HG02870 (cell line): ENCODE measurements around the gene ZNF785.

Source experiments
- ATAC-seq: cut with Tn5 transposase; IDR thresholded peaks from one replicate; pipeline ENCODE4 v1.9.1; 2021; ENCODE audit warnings: mild to moderate bottlenecking, moderate library complexity; ENCODE audit not compliant: unreplicated experiment

The ZNF785 gene

GRCh38 chr16:30565984-30566383 lies 19.5 kb downstream of the ZNF785 start:
- no peak for ATAC-seq

- no peak for ATAC-seq
Observed at GRCh38 chr16:30565526-30565925, 20.0 kb downstream of the ZNF785 start.

- ATAC-seq = no peak
Observed at GRCh38 chr16:30562021-30562420, 23.5 kb downstream of the ZNF785 start.

- ATAC-seq = no peak
Observed at GRCh38 chr16:30561089-30561816, 24.2 kb downstream of the ZNF785 start.

GRCh38 chr16:30559690-30560089 lies 25.8 kb downstream of the ZNF785 start:
- no peak for ATAC-seq

- no peak for ATAC-seq
Observed at GRCh38 chr16:30558789-30559377, 26.6 kb downstream of the ZNF785 start.

- ATAC-seq = peak; percentile 90
Observed at GRCh38 chr16:30557957-30558788, 27.3 kb downstream of the ZNF785 start, which contains the start of gene ZNF764. ZNF764 (minus strand) TSS chr16:30558374; CDS start chr16:30558182, 192 bp downstream.

GRCh38 chr16:30557707-30557956 lies 27.9 kb downstream of the ZNF785 start:
- no peak for ATAC-seq

GRCh38 chr16:30556125-30556473 lies 29.4 kb downstream of the ZNF785 start:
- ATAC-seq = no peak

GRCh38 chr16:30555315-30556124 lies 30.0 kb downstream of the ZNF785 start:
- ATAC-seq = no peak

- ATAC-seq = no peak
Observed at GRCh38 chr16:30554557-30555314, 30.8 kb downstream of the ZNF785 start.

- ATAC-seq = no peak
Observed at GRCh38 chr16:30553393-30553899, 32.1 kb downstream of the ZNF785 start.

- no peak for ATAC-seq
Observed at GRCh38 chr16:30552956-30553355, 32.5 kb downstream of the ZNF785 start.

- ATAC-seq = no peak
Observed at GRCh38 chr16:30551781-30552180, 33.7 kb downstream of the ZNF785 start.

GRCh38 chr16:30548416-30549253 lies 36.9 kb downstream of the ZNF785 start:
- ATAC-seq = no peak

- no peak for ATAC-seq
Observed at GRCh38 chr16:30546115-30546514, 39.4 kb downstream of the ZNF785 start.

GRCh38 chr16:30543067-30543466 lies 42.4 kb downstream of the ZNF785 start:
- ATAC-seq = no peak

GRCh38 chr16:30541502-30542329 lies 43.8 kb downstream of the ZNF785 start:
- no peak for ATAC-seq
